Tongue (tissue), 2 donors: ENCODE data around the gene GTF2IRD1. TPM values are rescaled to one million over a fixed set of nuclear protein-coding genes. Genes with fewer than 3 reads are reported as not detected.

Experiments used
- small RNA-seq: library from RNA; depleted of rRNA; stranded (forward); fragments of <200 nt; gene quantifications from one replicate; pipeline ENCODE3, GENCODE V24; 2014; ENCODE audit warnings: low replicate concordance
- total RNA-seq: library from RNA; depleted of rRNA; stranded (reverse); fragments of >200 nt; gene quantifications from one replicate; pipeline ENCODE4 v1.2.3, GENCODE V29; 2014

GTF2IRD1 gene
- total RNA-seq, 1 donor from 2014 or later, result 32.6 TPM

Small RNAs within 50 kb of the gene (small RNA-seq; reads per million reads assigned to genes)
- not detected for gene RNA5SP233

Other genes with a start within 250 kb of the GTF2IRD1 start
- 2.9 TPM for gene LAT2, start 243.9 kb upstream of the GTF2IRD1 start, total RNA-seq
- 17.6 TPM for gene RFC2, start 199.5 kb upstream of the GTF2IRD1 start, total RNA-seq
- 39.0 TPM for gene CLIP2, start 164.5 kb upstream of the GTF2IRD1 start, total RNA-seq
- gene GTF2I, start 203.8 kb downstream of the GTF2IRD1 start, total RNA-seq, result 167 TPM